Keratinocyte (primary cell): ENCODE results near the gene RTCB. TPM values are rescaled to one million over a fixed set of nuclear protein-coding genes. Genes with fewer than 3 reads are reported as not detected.

Experiments
- DNase-seq: peaks from one replicate; pipeline ENCODE4 v3.0.0-alpha.2; 2011; ENCODE audit warnings: low read depth, missing footprints, low spot score
- FAIRE-seq: peaks from 2 replicates; lab custom pipeline; 2011; peaks lifted over from hg19 to GRCh38; lab: Jason Lieb, UNC
- H2AFZ ChIP-seq: 2 replicates; pipeline ENCODE4 v1.6.0; 2012; ENCODE audit warnings: low read length, control low read depth, inconsistent platforms; ENCODE audit not compliant: control insufficient read depth
- H3K27ac ChIP-seq: 2 replicates; pipeline ENCODE4 v1.5.1; 2011; ENCODE audit warnings: low read length; ENCODE audit not compliant: control insufficient read depth, insufficient read depth
- H3K27me3 ChIP-seq: 3 replicates; pipeline ENCODE4 v1.6.0; 2011; ENCODE audit warnings: low read length; ENCODE audit not compliant: control insufficient read depth, insufficient read depth; ENCODE audit errors: extremely low read depth
- H3K36me3 ChIP-seq, 2 experiments: 2 replicates in 1 of 2; 3 replicates in 1 of 2; pipeline ENCODE4 v1.5.1; 2011; ENCODE audit warnings: low read length in 2 of 2, mild to moderate bottlenecking in 1 of 2; ENCODE audit not compliant: control insufficient read depth in 2 of 2, insufficient read depth in 2 of 2; ENCODE audit errors: extremely low read depth in 1 of 2
- H3K4me1 ChIP-seq: 3 replicates; pipeline ENCODE4 v1.5.1; 2011; ENCODE audit warnings: low read length; ENCODE audit not compliant: control insufficient read depth, insufficient read depth; ENCODE audit errors: extremely low read depth
- H3K4me2 ChIP-seq: 3 replicates; pipeline ENCODE4 v1.6.0; 2011; ENCODE audit warnings: low read depth, low read length; ENCODE audit not compliant: control insufficient read depth, insufficient read depth; ENCODE audit errors: extremely low read depth
- H3K4me3 ChIP-seq, 3 experiments: fragments of 200-600 bp in 1 of 3; sonication (generic) in 1 of 3; 2 replicates in 2 of 3; 3 replicates in 1 of 3; pipeline ENCODE4 v1.5.1; 2011 to 2016; ENCODE audit warnings: low read length in 3 of 3, mild to moderate bottlenecking in 3 of 3, control low read depth in 2 of 3, inconsistent platforms in 1 of 3, low read depth in 1 of 3, mixed read lengths in 1 of 3, mixed run types in 1 of 3, moderate library complexity in 1 of 3; ENCODE audit not compliant: control insufficient read depth in 2 of 3, insufficient read depth in 2 of 3; ENCODE audit errors: extremely low read depth in 1 of 3
- H3K79me2 ChIP-seq: 2 replicates; pipeline ENCODE4 v1.6.0; 2012; ENCODE audit warnings: low read length; ENCODE audit not compliant: control insufficient read depth, insufficient read depth
- H3K9ac ChIP-seq: 3 replicates; pipeline ENCODE4 v1.6.0; 2011; ENCODE audit warnings: low read length; ENCODE audit not compliant: control insufficient read depth, insufficient read depth; ENCODE audit errors: extremely low read depth
- H3K9me1 ChIP-seq: 3 replicates; pipeline ENCODE4 v1.6.0; 2011; ENCODE audit warnings: low read length; ENCODE audit not compliant: control insufficient read depth, insufficient read depth; ENCODE audit errors: extremely low read depth
- H3K9me3 ChIP-seq: 2 replicates; pipeline ENCODE4 v1.5.1; 2012; ENCODE audit warnings: low read depth, low read length; ENCODE audit not compliant: control insufficient read depth
- H4K20me1 ChIP-seq: 3 replicates; pipeline ENCODE4 v1.6.0; 2011; ENCODE audit warnings: low read length; ENCODE audit not compliant: control insufficient read depth, insufficient read depth; ENCODE audit errors: extremely low read depth
- EZH2 ChIP-seq: IDR thresholded peaks from one replicate; pipeline ENCODE4 v1.6.1; 2012; ENCODE audit warnings: inconsistent platforms, mild to moderate bottlenecking, low read length, moderate library complexity
- dilution Hi-C: fragments of 300-500 bp; cut with MboI; formaldehyde crosslinking; loops from one replicate; pipeline ENCODE4 v1.7.0; 2020; ENCODE audit warnings: low sequenced_read_pairs; ENCODE audit not compliant: extremely low pct_ligation_motif_present
- polyA plus RNA-seq, 5 experiments: library from polyadenylated mRNA; depleted of rRNA in 3 of 5; stranded (reverse) in 3 of 5; stranded (forward) in 1 of 5; unstranded in 1 of 5; fragments of >200 nt; gene quantifications; 1 replicate in 1 of 5; 2 replicates in 3 of 5; 3 replicates in 1 of 5; pipeline versions ENCODE4 v1.2.1 to v1.2.3, GENCODE V29; 2011 to 2012; ENCODE audit warnings: missing spikeins in 2 of 5, low read depth in 1 of 5, low replicate concordance in 1 of 5
- TF ChIP-seq, protein P1 (sequence below), 3 experiments: IDR thresholded peaks in 1 of 3; conservative IDR thresholded peaks in 1 of 3; optimal IDR thresholded peaks in 1 of 3; 2 replicates in 2 of 3; 3 replicates in 1 of 3; pipeline versions ENCODE3 to v1.5.1; 2011; ENCODE audit warnings: low read length in 3 of 3, mild to moderate bottlenecking in 3 of 3, moderate library complexity in 2 of 3, control low read depth in 1 of 3, inconsistent platforms in 1 of 3; ENCODE audit not compliant: insufficient read depth in 2 of 3; ENCODE audit errors: extremely low read depth in 1 of 3

RTCB gene
- polyA plus RNA-seq, 1 donor (not counting 4 experiments of a cell fraction or from before 2014, with no cell fraction given), result 143 TPM

- H3K36me3 ChIP-seq, result peaks cover 37 to 38% of the 10 kb centered on the region in 2 experiments
- no peak for TF ChIP-seq EZH2
- TF ChIP-seq, protein P1, sequence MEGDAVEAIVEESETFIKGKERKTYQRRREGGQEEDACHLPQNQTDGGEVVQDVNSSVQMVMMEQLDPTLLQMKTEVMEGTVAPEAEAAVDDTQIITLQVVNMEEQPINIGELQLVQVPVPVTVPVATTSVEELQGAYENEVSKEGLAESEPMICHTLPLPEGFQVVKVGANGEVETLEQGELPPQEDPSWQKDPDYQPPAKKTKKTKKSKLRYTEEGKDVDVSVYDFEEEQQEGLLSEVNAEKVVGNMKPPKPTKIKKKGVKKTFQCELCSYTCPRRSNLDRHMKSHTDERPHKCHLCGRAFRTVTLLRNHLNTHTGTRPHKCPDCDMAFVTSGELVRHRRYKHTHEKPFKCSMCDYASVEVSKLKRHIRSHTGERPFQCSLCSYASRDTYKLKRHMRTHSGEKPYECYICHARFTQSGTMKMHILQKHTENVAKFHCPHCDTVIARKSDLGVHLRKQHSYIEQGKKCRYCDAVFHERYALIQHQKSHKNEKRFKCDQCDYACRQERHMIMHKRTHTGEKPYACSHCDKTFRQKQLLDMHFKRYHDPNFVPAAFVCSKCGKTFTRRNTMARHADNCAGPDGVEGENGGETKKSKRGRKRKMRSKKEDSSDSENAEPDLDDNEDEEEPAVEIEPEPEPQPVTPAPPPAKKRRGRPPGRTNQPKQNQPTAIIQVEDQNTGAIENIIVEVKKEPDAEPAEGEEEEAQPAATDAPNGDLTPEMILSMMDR (optimal IDR thresholded peaks at IDR 0.05 in 1 of 3, IDR thresholded peaks at IDR 0.05 in 1 of 3, conservative IDR thresholded peaks at IDR 0.05 in 1 of 3; ENCODE audit: extremely low read depth in 1 of 3, insufficient read depth in 2 of 3, low read length in 3 of 3), result no peak
- H3K9me3 ChIP-seq, result no peaks in the 10 kb centered on the region
- FAIRE-seq (no peak), DNase-seq (no peak)
- no peaks in the 10 kb centered on the region for H4K20me1 ChIP-seq
- H3K79me2 ChIP-seq, result peaks cover 15% of the 10 kb centered on the region
- no peaks in the 10 kb centered on the region for H3K27me3 ChIP-seq
- H3K4me1 ChIP-seq, result no peaks in the 10 kb centered on the region
- no peak overlapping the region for H2AFZ ChIP-seq
- no peak overlapping the region for H3K27ac ChIP-seq
- no peak overlapping the region for H3K9ac ChIP-seq
- dilution Hi-C loops, result no loop called here
- no peak overlapping the region for H3K4me2 ChIP-seq
- no peaks in the 10 kb centered on the region for H3K9me1 ChIP-seq
- H3K4me3 ChIP-seq, result no peak overlapping the region
These were observed 8.0 kb downstream of the RTCB start for GRCh38 chr22:32404021-32404420.

DNA sequence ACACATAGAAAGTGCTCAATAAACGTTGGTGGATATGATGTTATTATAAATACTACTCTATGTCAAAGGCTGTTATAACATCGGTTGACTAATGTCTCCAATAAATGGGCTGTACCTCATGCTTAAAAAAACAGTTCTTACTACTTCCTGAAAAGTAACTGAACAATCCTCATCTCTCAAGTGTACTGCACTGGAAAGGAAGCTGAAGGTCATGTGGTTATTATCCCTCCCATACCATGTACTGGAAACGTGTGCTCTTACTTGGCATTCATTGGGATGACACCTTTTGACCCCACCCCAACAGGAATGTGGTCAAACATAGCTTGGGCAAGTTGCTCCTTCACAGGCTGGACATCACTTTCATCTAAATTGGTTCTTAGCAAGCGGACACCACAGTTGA is 10.6 kb downstream of the RTCB start:
- no peak for DNase-seq
- FAIRE-seq, result no peak
- Histone ChIP-seq H4K20me1 (no peaks in the 10 kb centered on the region), H3K4me2 (no peak overlapping the region), H3K79me2 (no peaks in the 10 kb centered on the region), H2AFZ (no peak overlapping the region), H3K27me3 (no peaks in the 10 kb centered on the region), H3K9me1 (no peaks in the 10 kb centered on the region), H3K9me3 (no peaks in the 10 kb centered on the region), H3K36me3 (peaks cover 15 to 27% of the 10 kb centered on the region in 2 experiments), H3K4me1 (no peaks in the 10 kb centered on the region), H3K4me3 (no peak overlapping the region), H3K9ac (no peak overlapping the region), H3K27ac (no peak overlapping the region)
- dilution Hi-C loops, result no loop called here
- TF ChIP-seq, protein P1 (optimal IDR thresholded peaks at IDR 0.05 in 1 of 3, IDR thresholded peaks at IDR 0.05 in 1 of 3, conservative IDR thresholded peaks at IDR 0.05 in 1 of 3; ENCODE audit: extremely low read depth in 1 of 3, insufficient read depth in 2 of 3, low read length in 3 of 3), result no peak
- no peak for TF ChIP-seq EZH2
